ENCODE results near the gene DDX27. TPM values are rescaled to one million over a fixed set of nuclear protein-coding genes. Genes with fewer than 3 reads are reported as not detected.

DDX27 gene
- total and polyA plus RNA-seq, 9 of the 15 experiments (the other 6 are each of a cell fraction or from before 2014, with no cell fraction given): 17.9 to 79.3 (median 57.0) TPM

- Histone ChIP-seq H3K27me3 (ENCODE audit: control insufficient read depth in 2 of 2, insufficient read depth in 2 of 2, low read length in 2 of 2) (no peaks in the 10 kb centered on the region), H3K79me2 (ENCODE audit: control insufficient read depth, insufficient read depth, low read length) (no peaks in the 10 kb centered on the region), H3K4me2 (ENCODE audit: insufficient read depth, low read length) (no peak overlapping the region), H3K4me3 (no peak overlapping the region), H3K4me1 (replicated peaks in 1 of 2; ENCODE audit: control insufficient read depth in 2 of 2, insufficient read depth in 2 of 2, low read length in 2 of 2) (peaks cover 0 to 4% of the 10 kb centered on the region in 2 experiments; a peak in 1 of 5 replicates), H2AFZ (ENCODE audit: low read depth, low read length) (no peak overlapping the region), H3K9ac (ENCODE audit: insufficient read depth in 1 of 2, low read depth in 2 of 2, low read length in 2 of 2) (peak overlapping the region in 1 of 2 experiments; percentile 71; a peak in 2 of 4 replicates), H4K20me1 (replicated peaks; ENCODE audit: control insufficient read depth, insufficient read depth, low read length) (no peaks in the 10 kb centered on the region), H3K9me3 (replicated peaks; ENCODE audit: control insufficient read depth, insufficient read depth, low read depth, low read length) (no peaks in the 10 kb centered on the region), H3K9me1 (ENCODE audit: control insufficient read depth, insufficient read depth, low read length) (no peaks in the 10 kb centered on the region), H3K36me3 (ENCODE audit: control insufficient read depth, insufficient read depth, low read length) (peaks cover 84% of the 10 kb centered on the region; the same call in 2 of the 3 replicates), H3K27ac (ENCODE audit: extremely low read depth, low read depth, low read length) (no peak overlapping the region)
- POLR2A ChIA-PET: interaction anchor here (0.6 to 1.8 kb wide), 3 partner anchors 14 to 34 kb away, joined by 3 to 5 read pairs (median 4); no protein-coding TSS in a partner anchor
- FAIRE-seq: no peak
- CTCF ChIA-PET (ENCODE audit: low intra/inter-chr PET ratio): no interaction called here
- no peak for ATAC-seq
- no TSS peak for BruUV-seq (replicated peaks)
- DNase-seq (ENCODE audit: extremely low read depth in 1 of 4, low spot score in 3 of 4): peak in 1 of 4 experiments; percentile 14
- WGBS (ENCODE audit: insufficient coverage, low coverage, missing lambda C conversion rate): 97% methylated on average over 7 of the region's 10 CpGs
- no peak for TF ChIP-seq TFAP4 (CRISPR knock-in tag; IDR thresholded peaks at IDR 0.05; ENCODE audit: borderline replicate concordance)
- TF ChIP-seq ZNF551 (CRISPR knock-in tag; IDR thresholded peaks at IDR 0.05): no peak
- no peak for TF ChIP-seq ZNF583 (CRISPR knock-in tag; IDR thresholded peaks at IDR 0.05)
- TF ChIP-seq POLR2H (tag; IDR thresholded peaks at IDR 0.05; ENCODE audit: low read depth): no peak
- TF ChIP-seq RBFOX2 (IDR thresholded peaks at IDR 0.05; ENCODE audit: low read depth, low read length): peak; percentile 18; the same call in 1 of the 2 replicates
- in situ Hi-C loops (cut with MboI): no loop called here
- intact Hi-C loops (cut with micrococcal nuclease): no loop called here
Measured at GRCh38 chr20:49230021-49230420, 10.8 kb downstream of the DDX27 start.
